Kidney (tissue), 14 donors: ENCODE measurements around the gene MAML3. TPM values are rescaled to one million over a fixed set of nuclear protein-coding genes. Genes with fewer than 3 reads are reported as not detected.
"Not testable (repeated sequence)": the region's sequence is repeated elsewhere in the genome, so short reads cannot be mapped to it uniquely, and the experiment has no call there.

Experiments used
- DNase-seq, 5 donors: peaks; one replicate each; pipeline ENCODE4 v3.0.0-alpha.2; 2013 to 2020
- FAIRE-seq: peaks from 2 replicates; lab custom pipeline; 2012; peaks lifted over from hg19 to GRCh38; lab: Jason Lieb, UNC
- H3K27ac ChIP-seq, 2 donors: one replicate each; pipeline ENCODE4 v1.7.0; 2013; ENCODE audit warnings: low read depth in 2 of 2, low read length in 2 of 2, inconsistent platforms in 1 of 2
- H3K27me3 ChIP-seq: one replicate; pipeline ENCODE4 v1.7.1; 2013; ENCODE audit warnings: low read length, inconsistent platforms; ENCODE audit not compliant: control insufficient read depth, insufficient read depth
- H3K36me3 ChIP-seq, 3 donors: one replicate each; pipeline versions ENCODE4 v1.7.0 to v1.7.1; 2013; ENCODE audit warnings: low read length in 3 of 3, control low read depth in 1 of 3, inconsistent platforms in 1 of 3; ENCODE audit not compliant: insufficient read depth in 3 of 3, control insufficient read depth in 2 of 3
- H3K4me1 ChIP-seq, 3 donors: one replicate each; pipeline versions ENCODE4 v1.7.0 to v1.7.1; 2013; ENCODE audit warnings: low read length in 3 of 3, inconsistent platforms in 1 of 3, low read depth in 1 of 3; ENCODE audit not compliant: control insufficient read depth in 2 of 3, insufficient read depth in 2 of 3
- H3K4me3 ChIP-seq, 3 donors: one replicate each; pipeline versions ENCODE4 v1.7.0 to v1.8.1; 2013; ENCODE audit warnings: low read length in 3 of 3, control low read depth in 1 of 3, inconsistent platforms in 1 of 3
- H3K9ac ChIP-seq, 3 donors: one replicate each; pipeline versions ENCODE4 v1.7.0 to v1.7.1; 2013; ENCODE audit warnings: low read length in 3 of 3, control low read depth in 1 of 3, inconsistent platforms in 1 of 3
- H3K9me3 ChIP-seq, 3 donors: one replicate each; pipeline versions ENCODE4 v1.7.0 to v1.7.1; 2013; ENCODE audit warnings: low read length in 3 of 3, control low read depth in 1 of 3, inconsistent platforms in 1 of 3; ENCODE audit not compliant: control insufficient read depth in 2 of 3, insufficient read depth in 1 of 3
- intact Hi-C: fragments of 100-400 bp; cut with DNase I; formaldehyde crosslinking; loops from one replicate; pipeline ENCODE4 v1.11.1; 2022
- polyA plus RNA-seq: library from polyadenylated mRNA; stranded (reverse); fragments of 350-450 nt; fragmentation: Illumina TruSeq; extraction: RNeasy Lipid Tissue Mini Kit (QIAGEN cat#74804); gene quantifications from one replicate; pipeline ENCODE4 v1.2.3, GENCODE V29; 2014; ENCODE audit warnings: low read depth, low replicate concordance; ENCODE audit not compliant: insufficient read depth
- total RNA-seq: library from RNA; stranded (reverse); fragmentation: NEBNext Ultra II Directional; extraction: Animal tissue kit (Norgen Biotek cat#: 25700); gene quantifications from one replicate; pipeline ENCODE4 v1.2.1, GENCODE V29; 2021
- TF ChIP-seq, protein P1 (sequence below): IDR thresholded peaks from 3 replicates; pipeline ENCODE4 v1.5.1; 2012; ENCODE audit warnings: mild to moderate bottlenecking, moderate library complexity, borderline replicate concordance; ENCODE audit not compliant: insufficient read depth; ENCODE audit errors: extremely low read depth
- donor health status: control.
- donor health status: control.
- donor health status: control.
- donor health status: control.
- donor health status: control.
- donor health status: DM: yes; HTN: yes; CAD: no.
- donor health status: Normal renal cell carcinoma (clear cell type).

MAML3 gene
- total and polyA plus RNA-seq, 2 donors from 2014 or later = 1.4 to 10.4 TPM

DNA sequence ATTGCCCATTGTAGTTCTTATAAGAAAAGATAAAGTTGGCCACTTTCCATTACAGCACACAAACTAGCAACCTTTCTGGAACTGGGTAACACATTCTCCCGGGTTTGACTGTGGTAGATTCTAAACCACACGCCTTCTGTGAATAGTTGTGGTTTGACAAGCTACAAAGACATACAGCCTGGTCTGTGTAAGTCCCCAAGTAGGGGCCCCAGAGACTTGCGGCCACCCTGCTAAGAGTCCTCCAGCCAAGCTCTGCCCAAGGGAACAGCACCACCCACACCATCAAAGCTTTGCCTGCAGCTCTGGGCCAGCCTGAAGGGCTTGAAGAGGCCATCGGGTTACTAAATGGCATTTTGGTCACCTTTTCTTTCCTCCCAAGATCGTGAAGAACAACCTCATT is 203.4 kb downstream of the MAML3 start:
- Histone ChIP-seq H3K9ac (no peak overlapping the region), H3K27me3 (no peaks in the 10 kb centered on the region), H3K36me3 (no peaks in the 10 kb centered on the region), H3K27ac (no peak overlapping the region), H3K4me3 (no peak overlapping the region), H3K4me1 (no peaks in the 10 kb centered on the region), H3K9me3 (no peaks in the 10 kb centered on the region)
- FAIRE-seq (no peak), DNase-seq (no peak)
- intact Hi-C loops = no loop called here
- TF ChIP-seq, protein P1, sequence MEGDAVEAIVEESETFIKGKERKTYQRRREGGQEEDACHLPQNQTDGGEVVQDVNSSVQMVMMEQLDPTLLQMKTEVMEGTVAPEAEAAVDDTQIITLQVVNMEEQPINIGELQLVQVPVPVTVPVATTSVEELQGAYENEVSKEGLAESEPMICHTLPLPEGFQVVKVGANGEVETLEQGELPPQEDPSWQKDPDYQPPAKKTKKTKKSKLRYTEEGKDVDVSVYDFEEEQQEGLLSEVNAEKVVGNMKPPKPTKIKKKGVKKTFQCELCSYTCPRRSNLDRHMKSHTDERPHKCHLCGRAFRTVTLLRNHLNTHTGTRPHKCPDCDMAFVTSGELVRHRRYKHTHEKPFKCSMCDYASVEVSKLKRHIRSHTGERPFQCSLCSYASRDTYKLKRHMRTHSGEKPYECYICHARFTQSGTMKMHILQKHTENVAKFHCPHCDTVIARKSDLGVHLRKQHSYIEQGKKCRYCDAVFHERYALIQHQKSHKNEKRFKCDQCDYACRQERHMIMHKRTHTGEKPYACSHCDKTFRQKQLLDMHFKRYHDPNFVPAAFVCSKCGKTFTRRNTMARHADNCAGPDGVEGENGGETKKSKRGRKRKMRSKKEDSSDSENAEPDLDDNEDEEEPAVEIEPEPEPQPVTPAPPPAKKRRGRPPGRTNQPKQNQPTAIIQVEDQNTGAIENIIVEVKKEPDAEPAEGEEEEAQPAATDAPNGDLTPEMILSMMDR = no peak

- H3K9ac ChIP-seq, intact Hi-C loops, H3K4me1 ChIP-seq, H3K9me3 ChIP-seq, DNase-seq, FAIRE-seq, H3K27me3 ChIP-seq, H3K4me3 ChIP-seq, H3K36me3 ChIP-seq, H3K27ac ChIP-seq: not testable (repeated sequence)
Observed at GRCh38 chr4:139944916-139945315, 209.1 kb downstream of the MAML3 start.

- DNase-seq = peak in 2 of 5 donors; percentile 38 to 70
- H3K27me3 ChIP-seq = no peaks in the 10 kb centered on the region
- no peaks in the 10 kb centered on the region for H3K9me3 ChIP-seq
- no peak overlapping the region for H3K9ac ChIP-seq
- intact Hi-C loops = no loop called here
- H3K27ac ChIP-seq = no peak overlapping the region
- H3K4me3 ChIP-seq = no peak overlapping the region
- H3K4me1 ChIP-seq = no peaks in the 10 kb centered on the region
- TF ChIP-seq, protein P1 = no peak
- H3K36me3 ChIP-seq = no peaks in the 10 kb centered on the region
- no peak for FAIRE-seq
Observed at GRCh38 chr4:139943277-139943676, 210.7 kb downstream of the MAML3 start.

DNA sequence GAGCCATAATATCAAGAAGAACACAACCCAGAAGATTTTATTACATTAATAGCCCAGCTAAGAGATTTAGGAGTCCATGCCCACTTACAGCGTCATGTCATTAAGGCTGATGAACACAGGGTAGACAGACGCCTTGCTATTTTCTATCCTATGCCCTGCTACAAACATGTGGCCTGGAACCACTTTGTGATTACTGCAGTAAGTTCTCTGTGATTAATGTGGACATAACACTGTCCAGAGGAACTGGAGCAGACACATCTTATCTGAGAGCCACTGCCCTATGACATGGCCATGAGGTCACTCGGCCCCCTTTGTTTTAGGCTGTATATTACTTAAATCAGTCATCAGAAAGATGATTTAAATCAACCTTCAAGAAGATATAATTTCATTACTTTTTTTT is 211.7 kb downstream of the MAML3 start:
- TF ChIP-seq, protein P1 = no peak
- no peak overlapping the region for H3K27ac ChIP-seq
- H3K36me3 ChIP-seq = no peaks in the 10 kb centered on the region
- DNase-seq = peak in 3 of 5 donors; percentile 52 to 63 (median 62)
- no peaks in the 10 kb centered on the region for H3K27me3 ChIP-seq
- H3K9ac ChIP-seq = no peak overlapping the region
- no peak overlapping the region for H3K4me3 ChIP-seq
- no peaks in the 10 kb centered on the region for H3K9me3 ChIP-seq
- H3K4me1 ChIP-seq = no peaks in the 10 kb centered on the region
- FAIRE-seq = no peak
- intact Hi-C loops = no loop called here
